ENCODE results near the gene AMD1.

Gene AMD1

GRCh38 chr6:110939429-110940200, 65.0 kb downstream of the AMD1 start:
- DNase-seq = no peak

GRCh38 chr6:110944681-110945151, 70.1 kb downstream of the AMD1 start:
- DNase-seq = peak; percentile 21 to 54
